Activated naive CD4-positive, alpha-beta T cell treated with anti-CD3 and anti-CD28 coated beads, Interleukin-2, amount 50 U/mL, for 16 hours (primary cell): ENCODE results near the gene OMP.
A peak's percentile ranks its signal among the peaks of the same experiment; 100 is the strongest.

Source experiments
- DNase-seq: peaks from one replicate; pipeline ENCODE4 v3.0.0-alpha.2; 2020

Gene OMP

GRCh38 chr11:77126156-77126775 is 23.6 kb downstream of the OMP start:
- no peak for DNase-seq

- no peak for DNase-seq
Observed at GRCh38 chr11:77126861-77127234, 24.2 kb downstream of the OMP start.

GRCh38 chr11:77127235-77127911 is 24.7 kb downstream of the OMP start:
- peak; percentile 63 for DNase-seq

- no peak for DNase-seq
Observed at GRCh38 chr11:77127920-77128691, 25.5 kb downstream of the OMP start, which contains the start of gene MYO7A. MYO7A (plus strand) TSS chr11:77128246; CDS start chr11:77130635, 2,389 bp downstream.

- DNase-seq = no peak
Observed at GRCh38 chr11:77129069-77129841, 26.6 kb downstream of the OMP start.

GRCh38 chr11:77129842-77130756 is 27.5 kb downstream of the OMP start:
- no peak for DNase-seq

GRCh38 chr11:77130763-77131513 is 28.3 kb downstream of the OMP start:
- no peak for DNase-seq

- no peak for DNase-seq
Observed at GRCh38 chr11:77131560-77131959, 28.9 kb downstream of the OMP start.

- DNase-seq = no peak
Observed at GRCh38 chr11:77135069-77135468, 32.4 kb downstream of the OMP start.

- DNase-seq = no peak
Observed at GRCh38 chr11:77136074-77136473, 33.4 kb downstream of the OMP start.

GRCh38 chr11:77136784-77137420 is 34.3 kb downstream of the OMP start:
- DNase-seq = no peak

GRCh38 chr11:77137421-77137820 is 34.8 kb downstream of the OMP start:
- DNase-seq = no peak

- no peak for DNase-seq
Observed at GRCh38 chr11:77138106-77138649, 35.5 kb downstream of the OMP start.

- DNase-seq = no peak
Observed at GRCh38 chr11:77139201-77139600, 36.6 kb downstream of the OMP start.

GRCh38 chr11:77140231-77140851 is 37.7 kb downstream of the OMP start:
- DNase-seq = no peak

- no peak for DNase-seq
Observed at GRCh38 chr11:77141034-77141433, 38.4 kb downstream of the OMP start.

- DNase-seq = no peak
Observed at GRCh38 chr11:77141475-77141874, 38.8 kb downstream of the OMP start.

- no peak for DNase-seq
Observed at GRCh38 chr11:77142091-77142975, 39.7 kb downstream of the OMP start.
